Mesothelial cell of epicardium (in vitro differentiated cells): ENCODE results near the gene VARS2. TPM values are rescaled to one million over a fixed set of nuclear protein-coding genes. Genes with fewer than 3 reads are reported as not detected.

Experiments used
- DNase-seq, 2 experiments: peaks; one replicate each; pipeline ENCODE4 v3.0.0; 2021; ENCODE audit warnings: low spot score in 2 of 2; ENCODE audit not compliant: unreplicated experiment in 2 of 2
- H3K27ac Mint-ChIP-seq: 2 replicates; pipeline ENCODE4 v1.8.0; 2021; ENCODE audit warnings: mixed read lengths
- H3K27me3 Mint-ChIP-seq: 2 replicates; pipeline ENCODE4 v1.8.0; 2021; ENCODE audit warnings: low read depth, mixed read lengths
- H3K36me3 Mint-ChIP-seq: 2 replicates; pipeline ENCODE4 v1.8.0; 2021; ENCODE audit warnings: mixed read lengths
- H3K4me1 Mint-ChIP-seq: 2 replicates; pipeline ENCODE4 v1.8.0; 2021; ENCODE audit warnings: mixed read lengths
- H3K4me3 Mint-ChIP-seq: 2 replicates; pipeline ENCODE4 v1.8.0; 2021; ENCODE audit warnings: mild to moderate bottlenecking, moderate library complexity, mixed read lengths
- H3K9me3 Mint-ChIP-seq: 2 replicates; pipeline ENCODE4 v1.8.0; 2021; ENCODE audit warnings: mixed read lengths
- CTCF ChIP-seq: fragments of 200-600 bp; sonication (generic); IDR thresholded peaks from one replicate; pipeline ENCODE4 v1.5.0; 2021; ENCODE audit warnings: antibody characterized with exemption; ENCODE audit not compliant: unreplicated experiment
- total RNA-seq: library from RNA; stranded (reverse); gene quantifications from 3 replicates; pipeline ENCODE4 v1.2.1, GENCODE V29; 2021

Gene VARS2
- total RNA-seq, 1 donor from 2014 or later, result 67.4 TPM

GRCh38 chr6:30875244-30876038 lies 38.6 kb upstream of the VARS2 start:
- no peaks in the 10 kb centered on the region for H3K27me3 Mint-ChIP-seq
- no peak overlapping the region for H3K4me3 Mint-ChIP-seq
- no peak for DNase-seq
- H3K27ac Mint-ChIP-seq, result peak overlapping the region; percentile 53
- peaks cover 12% of the 10 kb centered on the region for H3K36me3 Mint-ChIP-seq
- peaks cover 28% of the 10 kb centered on the region for H3K9me3 Mint-ChIP-seq
- H3K4me1 Mint-ChIP-seq, result peaks cover 33% of the 10 kb centered on the region
- no peak for TF ChIP-seq CTCF

- Mint-ChIP-seq H3K9me3 (peaks cover 22% of the 10 kb centered on the region), H3K36me3 (peaks cover 7% of the 10 kb centered on the region), H3K4me1 (peaks cover 40% of the 10 kb centered on the region), H3K27ac (no peak overlapping the region), H3K27me3 (no peaks in the 10 kb centered on the region), H3K4me3 (no peak overlapping the region)
- no peak for DNase-seq
- TF ChIP-seq CTCF, result no peak
Observed at GRCh38 chr6:30876039-30876730, 37.9 kb upstream of the VARS2 start.

- Mint-ChIP-seq H3K4me3 (peak overlapping the region; percentile 57), H3K27me3 (no peaks in the 10 kb centered on the region), H3K4me1 (peaks cover 55% of the 10 kb centered on the region), H3K36me3 (no peaks in the 10 kb centered on the region), H3K27ac (peak overlapping the region; percentile 91), H3K9me3 (peaks cover 9% of the 10 kb centered on the region)
- peak; percentile 75 for TF ChIP-seq CTCF
- peak; percentile 72 to 86 for DNase-seq
Observed at GRCh38 chr6:30877419-30878262, 36.4 kb upstream of the VARS2 start.

GRCh38 chr6:30879684-30880427 lies 34.2 kb upstream of the VARS2 start:
- Mint-ChIP-seq H3K9me3 (no peaks in the 10 kb centered on the region), H3K4me3 (no peak overlapping the region), H3K4me1 (peaks cover 67% of the 10 kb centered on the region), H3K27ac (peak overlapping the region; percentile 53), H3K36me3 (no peaks in the 10 kb centered on the region), H3K27me3 (no peaks in the 10 kb centered on the region)
- no peak for DNase-seq
- no peak for TF ChIP-seq CTCF

- no peak for DNase-seq
- no peak for TF ChIP-seq CTCF
Observed at GRCh38 chr6:30880698-30881252, 33.3 kb upstream of the VARS2 start.

More at GRCh38 chr6:30880698-30881252, 33.3 kb upstream of the VARS2 start:
- Mint-ChIP-seq H3K27me3 (no peaks in the 10 kb centered on the region), H3K9me3 (no peaks in the 10 kb centered on the region), H3K27ac (peak overlapping the region; percentile 98), H3K4me1 (peaks cover 72% of the 10 kb centered on the region), H3K4me3 (peak overlapping the region; percentile 72), H3K36me3 (no peaks in the 10 kb centered on the region)
